GM12878 (cell line): ENCODE measurements around the gene IRGQ. TPM values are rescaled to one million over a fixed set of nuclear protein-coding genes. Genes with fewer than 3 reads are reported as not detected.

Source experiments
- BACH1 ChIP-seq: fragments of 450-650 bp; IDR thresholded peaks from 2 replicates; pipeline ENCODE4 v1.6.1; 2017; ENCODE audit warnings: mild to moderate bottlenecking, borderline replicate concordance
- CBFB ChIP-seq: IDR thresholded peaks from 2 replicates; pipeline ENCODE4 v1.6.1; 2016; ENCODE audit warnings: antibody characterized with exemption, low read depth
- IKZF1 ChIP-seq: fragments of 450-650 bp; conservative IDR thresholded peaks from 2 replicates; pipeline ENCODE4 v1.6.1; 2017; ENCODE audit warnings: antibody characterized with exemption, mild to moderate bottlenecking
- RB1 ChIP-seq: fragments of 450-650 bp; formaldehyde crosslinking; IDR thresholded peaks from 2 replicates; pipeline ENCODE4 v1.6.1; 2017; ENCODE audit warnings: mild to moderate bottlenecking, borderline replicate concordance
- SREBF1 ChIP-seq: IDR thresholded peaks from 2 replicates; pipeline ENCODE4 v1.6.1; 2012; ENCODE audit warnings: mild to moderate bottlenecking, low read length
- TCF12 ChIP-seq: IDR thresholded peaks from 2 replicates; pipeline ENCODE4 v1.6.1; 2011; ENCODE audit warnings: low read depth, mild to moderate bottlenecking, low read length
- TCF3 ChIP-seq: IDR thresholded peaks from 2 replicates; pipeline ENCODE4 v1.6.1; 2012; ENCODE audit warnings: low read depth, mild to moderate bottlenecking, low read length, borderline replicate concordance; ENCODE audit not compliant: insufficient read depth
- ZNF24 ChIP-seq: fragments of 450-650 bp; IDR thresholded peaks from 2 replicates; pipeline ENCODE4 v1.6.1; 2017; ENCODE audit warnings: antibody characterized with exemption, mild to moderate bottlenecking
- ZNF384 ChIP-seq: IDR thresholded peaks from 2 replicates; pipeline ENCODE4 v1.6.1; 2012; ENCODE audit warnings: low read depth, mild to moderate bottlenecking, low read length, improper control_type of control experiment, borderline replicate concordance
- polyA plus RNA-seq, 11 experiments: library from polyadenylated mRNA; depleted of rRNA in 4 of 11; unstranded in 6 of 11; stranded (reverse) in 5 of 11; fragments of >200 nt; fragmentation: Nextera tagmentation in 4 of 11; fragmentation: Illumina TruSeq in 1 of 11; extraction: Ambion mirVana in 4 of 11; extraction: Trizol in 1 of 11; gene quantifications; 1 replicate in 1 of 11; 2 replicates in 10 of 11; pipeline versions ENCODE4 v1.2.1 to v1.2.3, GENCODE V29; 2011 to 2016; ENCODE audit warnings: inconsistent platforms in 2 of 11, missing spikeins in 2 of 11, low read depth in 1 of 11
- total RNA-seq, 4 experiments: library from RNA; depleted of rRNA in 3 of 4; stranded (reverse); fragments of >200 nt in 3 of 4; fragmentation: Illumina TruSeq in 1 of 4; extraction: Trizol in 1 of 4; gene quantifications; 2 replicates each; pipeline versions ENCODE4 v1.2.1 to v1.2.3, GENCODE V29; 2013 to 2021
- TF ChIP-seq, protein P1 (sequence below): IDR thresholded peaks from 2 replicates; pipeline ENCODE4 v1.6.1; 2012; ENCODE audit warnings: low read depth, low read length, improper control_type of control experiment
- TF ChIP-seq, protein P2 (sequence below): fragments of 450-650 bp; IDR thresholded peaks from 2 replicates; pipeline ENCODE4 v1.6.1; 2017; ENCODE audit warnings: mild to moderate bottlenecking, moderate library complexity
- TF ChIP-seq, protein P3 (sequence below): fragments of 450-650 bp; IDR thresholded peaks from 2 replicates; pipeline ENCODE4 v1.6.1; 2018; ENCODE audit warnings: mild to moderate bottlenecking, low read depth, moderate library complexity; ENCODE audit not compliant: partially characterized antibody
- TF ChIP-seq, protein P4 (sequence below): fragments of 450-650 bp; IDR thresholded peaks from 2 replicates; pipeline ENCODE4 v1.6.1; 2017; ENCODE audit warnings: mild to moderate bottlenecking, low read depth, inconsistent platforms; ENCODE audit not compliant: poor library complexity, severe bottlenecking
- TF ChIP-seq, protein P5 (sequence below): fragments of 450-650 bp; IDR thresholded peaks from 2 replicates; pipeline ENCODE4 v1.6.1; 2017; ENCODE audit warnings: borderline replicate concordance

The IRGQ gene
- total and polyA plus RNA-seq, 10 of the 15 experiments (the other 5 are each of a cell fraction or from before 2014, with no cell fraction given), result 3.3 to 20.8 (median 9.0) TPM

DNA sequence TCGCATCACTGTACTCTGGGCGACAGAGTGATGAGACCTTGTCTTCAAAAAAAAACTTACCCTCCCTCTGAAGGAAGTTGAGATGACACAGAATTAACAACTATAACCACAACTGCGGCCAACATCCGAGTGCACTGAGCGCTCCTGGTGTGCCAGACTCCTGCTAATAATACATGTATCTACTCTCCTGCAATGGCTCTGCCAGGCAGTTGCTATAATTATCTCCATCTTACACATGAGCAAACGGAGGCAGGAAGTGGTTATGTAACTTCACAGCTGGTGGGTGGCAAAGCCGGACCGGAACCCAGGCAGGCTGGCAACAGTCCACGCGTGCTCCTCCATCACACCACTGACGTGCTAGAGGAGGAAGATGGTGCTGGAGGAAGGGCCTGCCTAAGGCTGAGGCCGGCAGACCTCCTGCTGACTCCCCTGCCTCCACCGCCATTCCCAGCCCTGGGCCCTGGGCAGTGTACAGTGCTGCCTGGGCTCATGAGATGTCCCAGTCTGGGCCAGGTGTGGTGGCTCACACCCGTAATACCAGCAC, 33.2 kb downstream of the IRGQ start (continued):
- TF ChIP-seq, protein P1, sequence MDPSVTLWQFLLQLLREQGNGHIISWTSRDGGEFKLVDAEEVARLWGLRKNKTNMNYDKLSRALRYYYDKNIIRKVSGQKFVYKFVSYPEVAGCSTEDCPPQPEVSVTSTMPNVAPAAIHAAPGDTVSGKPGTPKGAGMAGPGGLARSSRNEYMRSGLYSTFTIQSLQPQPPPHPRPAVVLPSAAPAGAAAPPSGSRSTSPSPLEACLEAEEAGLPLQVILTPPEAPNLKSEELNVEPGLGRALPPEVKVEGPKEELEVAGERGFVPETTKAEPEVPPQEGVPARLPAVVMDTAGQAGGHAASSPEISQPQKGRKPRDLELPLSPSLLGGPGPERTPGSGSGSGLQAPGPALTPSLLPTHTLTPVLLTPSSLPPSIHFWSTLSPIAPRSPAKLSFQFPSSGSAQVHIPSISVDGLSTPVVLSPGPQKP, result no peak
- TF ChIP-seq ZNF24 (no peak), RB1 (no peak), BACH1 (0 out of 2 replicates have a peak, but pooled peaks have one; percentile 27), TCF12 (0 out of 2 replicates have a peak, but pooled peaks have one; percentile 45), ZNF384 (peak; percentile 13; the same call in 1 of the 2 replicates), IKZF1 (peak; percentile 81), CBFB (peak; percentile 66; the same call in 1 of the 2 replicates), SREBF1 (no peak), TCF3 (peak; percentile 20; the same call in 1 of the 2 replicates)
- TF ChIP-seq, protein P2, sequence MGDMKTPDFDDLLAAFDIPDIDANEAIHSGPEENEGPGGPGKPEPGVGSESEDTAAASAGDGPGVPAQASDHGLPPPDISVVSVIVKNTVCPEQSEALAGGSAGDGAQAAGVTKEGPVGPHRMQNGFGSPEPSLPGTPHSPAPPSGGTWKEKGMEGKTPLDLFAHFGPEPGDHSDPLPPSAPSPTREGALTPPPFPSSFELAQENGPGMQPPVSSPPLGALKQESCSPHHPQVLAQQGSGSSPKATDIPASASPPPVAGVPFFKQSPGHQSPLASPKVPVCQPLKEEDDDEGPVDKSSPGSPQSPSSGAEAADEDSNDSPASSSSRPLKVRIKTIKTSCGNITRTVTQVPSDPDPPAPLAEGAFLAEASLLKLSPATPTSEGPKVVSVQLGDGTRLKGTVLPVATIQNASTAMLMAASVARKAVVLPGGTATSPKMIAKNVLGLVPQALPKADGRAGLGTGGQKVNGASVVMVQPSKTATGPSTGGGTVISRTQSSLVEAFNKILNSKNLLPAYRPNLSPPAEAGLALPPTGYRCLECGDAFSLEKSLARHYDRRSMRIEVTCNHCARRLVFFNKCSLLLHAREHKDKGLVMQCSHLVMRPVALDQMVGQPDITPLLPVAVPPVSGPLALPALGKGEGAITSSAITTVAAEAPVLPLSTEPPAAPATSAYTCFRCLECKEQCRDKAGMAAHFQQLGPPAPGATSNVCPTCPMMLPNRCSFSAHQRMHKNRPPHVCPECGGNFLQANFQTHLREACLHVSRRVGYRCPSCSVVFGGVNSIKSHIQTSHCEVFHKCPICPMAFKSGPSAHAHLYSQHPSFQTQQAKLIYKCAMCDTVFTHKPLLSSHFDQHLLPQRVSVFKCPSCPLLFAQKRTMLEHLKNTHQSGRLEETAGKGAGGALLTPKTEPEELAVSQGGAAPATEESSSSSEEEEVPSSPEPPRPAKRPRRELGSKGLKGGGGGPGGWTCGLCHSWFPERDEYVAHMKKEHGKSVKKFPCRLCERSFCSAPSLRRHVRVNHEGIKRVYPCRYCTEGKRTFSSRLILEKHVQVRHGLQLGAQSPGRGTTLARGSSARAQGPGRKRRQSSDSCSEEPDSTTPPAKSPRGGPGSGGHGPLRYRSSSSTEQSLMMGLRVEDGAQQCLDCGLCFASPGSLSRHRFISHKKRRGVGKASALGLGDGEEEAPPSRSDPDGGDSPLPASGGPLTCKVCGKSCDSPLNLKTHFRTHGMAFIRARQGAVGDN, result peak; percentile 92
- TF ChIP-seq, protein P3, sequence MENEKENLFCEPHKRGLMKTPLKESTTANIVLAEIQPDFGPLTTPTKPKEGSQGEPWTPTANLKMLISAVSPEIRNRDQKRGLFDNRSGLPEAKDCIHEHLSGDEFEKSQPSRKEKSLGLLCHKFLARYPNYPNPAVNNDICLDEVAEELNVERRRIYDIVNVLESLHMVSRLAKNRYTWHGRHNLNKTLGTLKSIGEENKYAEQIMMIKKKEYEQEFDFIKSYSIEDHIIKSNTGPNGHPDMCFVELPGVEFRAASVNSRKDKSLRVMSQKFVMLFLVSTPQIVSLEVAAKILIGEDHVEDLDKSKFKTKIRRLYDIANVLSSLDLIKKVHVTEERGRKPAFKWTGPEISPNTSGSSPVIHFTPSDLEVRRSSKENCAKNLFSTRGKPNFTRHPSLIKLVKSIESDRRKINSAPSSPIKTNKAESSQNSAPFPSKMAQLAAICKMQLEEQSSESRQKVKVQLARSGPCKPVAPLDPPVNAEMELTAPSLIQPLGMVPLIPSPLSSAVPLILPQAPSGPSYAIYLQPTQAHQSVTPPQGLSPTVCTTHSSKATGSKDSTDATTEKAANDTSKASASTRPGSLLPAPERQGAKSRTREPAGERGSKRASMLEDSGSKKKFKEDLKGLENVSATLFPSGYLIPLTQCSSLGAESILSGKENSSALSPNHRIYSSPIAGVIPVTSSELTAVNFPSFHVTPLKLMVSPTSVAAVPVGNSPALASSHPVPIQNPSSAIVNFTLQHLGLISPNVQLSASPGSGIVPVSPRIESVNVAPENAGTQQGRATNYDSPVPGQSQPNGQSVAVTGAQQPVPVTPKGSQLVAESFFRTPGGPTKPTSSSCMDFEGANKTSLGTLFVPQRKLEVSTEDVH, result no peak
- TF ChIP-seq, protein P4, sequence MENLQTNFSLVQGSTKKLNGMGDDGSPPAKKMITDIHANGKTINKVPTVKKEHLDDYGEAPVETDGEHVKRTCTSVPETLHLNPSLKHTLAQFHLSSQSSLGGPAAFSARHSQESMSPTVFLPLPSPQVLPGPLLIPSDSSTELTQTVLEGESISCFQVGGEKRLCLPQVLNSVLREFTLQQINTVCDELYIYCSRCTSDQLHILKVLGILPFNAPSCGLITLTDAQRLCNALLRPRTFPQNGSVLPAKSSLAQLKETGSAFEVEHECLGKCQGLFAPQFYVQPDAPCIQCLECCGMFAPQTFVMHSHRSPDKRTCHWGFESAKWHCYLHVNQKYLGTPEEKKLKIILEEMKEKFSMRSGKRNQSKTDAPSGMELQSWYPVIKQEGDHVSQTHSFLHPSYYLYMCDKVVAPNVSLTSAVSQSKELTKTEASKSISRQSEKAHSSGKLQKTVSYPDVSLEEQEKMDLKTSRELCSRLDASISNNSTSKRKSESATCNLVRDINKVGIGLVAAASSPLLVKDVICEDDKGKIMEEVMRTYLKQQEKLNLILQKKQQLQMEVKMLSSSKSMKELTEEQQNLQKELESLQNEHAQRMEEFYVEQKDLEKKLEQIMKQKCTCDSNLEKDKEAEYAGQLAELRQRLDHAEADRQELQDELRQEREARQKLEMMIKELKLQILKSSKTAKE, result no peak
- TF ChIP-seq, protein P5, sequence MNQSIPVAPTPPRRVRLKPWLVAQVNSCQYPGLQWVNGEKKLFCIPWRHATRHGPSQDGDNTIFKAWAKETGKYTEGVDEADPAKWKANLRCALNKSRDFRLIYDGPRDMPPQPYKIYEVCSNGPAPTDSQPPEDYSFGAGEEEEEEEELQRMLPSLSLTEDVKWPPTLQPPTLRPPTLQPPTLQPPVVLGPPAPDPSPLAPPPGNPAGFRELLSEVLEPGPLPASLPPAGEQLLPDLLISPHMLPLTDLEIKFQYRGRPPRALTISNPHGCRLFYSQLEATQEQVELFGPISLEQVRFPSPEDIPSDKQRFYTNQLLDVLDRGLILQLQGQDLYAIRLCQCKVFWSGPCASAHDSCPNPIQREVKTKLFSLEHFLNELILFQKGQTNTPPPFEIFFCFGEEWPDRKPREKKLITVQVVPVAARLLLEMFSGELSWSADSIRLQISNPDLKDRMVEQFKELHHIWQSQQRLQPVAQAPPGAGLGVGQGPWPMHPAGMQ, result no peak
